HFF-Myc (cell line): ENCODE results near the gene RABGAP1.
A peak's percentile ranks its signal among the peaks of the same experiment; 100 is the strongest.

Experiments used
- DNase-seq: peaks from one replicate; pipeline ENCODE4 v3.0.0-alpha.2; 2011; ENCODE audit warnings: low read depth; ENCODE audit errors: extremely low read depth
- H3K4me3 ChIP-seq: replicated peaks from 2 replicates; pipeline ENCODE4 v1.5.1; 2011; ENCODE audit warnings: low read depth, mild to moderate bottlenecking, control low read depth, low read length
- TF ChIP-seq, protein P1 (sequence below): IDR thresholded peaks from 2 replicates; pipeline ENCODE4 v1.5.1; 2012; ENCODE audit warnings: mild to moderate bottlenecking, low read depth, low read length, control low read depth; ENCODE audit errors: missing control alignments

Gene RABGAP1

GRCh38 chr9:123063896-123064295 is 123.1 kb downstream of the RABGAP1 start:
- no peak for DNase-seq
- TF ChIP-seq, protein P1, sequence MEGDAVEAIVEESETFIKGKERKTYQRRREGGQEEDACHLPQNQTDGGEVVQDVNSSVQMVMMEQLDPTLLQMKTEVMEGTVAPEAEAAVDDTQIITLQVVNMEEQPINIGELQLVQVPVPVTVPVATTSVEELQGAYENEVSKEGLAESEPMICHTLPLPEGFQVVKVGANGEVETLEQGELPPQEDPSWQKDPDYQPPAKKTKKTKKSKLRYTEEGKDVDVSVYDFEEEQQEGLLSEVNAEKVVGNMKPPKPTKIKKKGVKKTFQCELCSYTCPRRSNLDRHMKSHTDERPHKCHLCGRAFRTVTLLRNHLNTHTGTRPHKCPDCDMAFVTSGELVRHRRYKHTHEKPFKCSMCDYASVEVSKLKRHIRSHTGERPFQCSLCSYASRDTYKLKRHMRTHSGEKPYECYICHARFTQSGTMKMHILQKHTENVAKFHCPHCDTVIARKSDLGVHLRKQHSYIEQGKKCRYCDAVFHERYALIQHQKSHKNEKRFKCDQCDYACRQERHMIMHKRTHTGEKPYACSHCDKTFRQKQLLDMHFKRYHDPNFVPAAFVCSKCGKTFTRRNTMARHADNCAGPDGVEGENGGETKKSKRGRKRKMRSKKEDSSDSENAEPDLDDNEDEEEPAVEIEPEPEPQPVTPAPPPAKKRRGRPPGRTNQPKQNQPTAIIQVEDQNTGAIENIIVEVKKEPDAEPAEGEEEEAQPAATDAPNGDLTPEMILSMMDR = no peak
- no peak overlapping the region for H3K4me3 ChIP-seq

- H3K4me3 ChIP-seq = no peak overlapping the region
- TF ChIP-seq, protein P1 = no peak
- DNase-seq = no peak
These were observed 123.9 kb downstream of the RABGAP1 start for GRCh38 chr9:123064716-123065115.

GRCh38 chr9:123065196-123065595 is 124.4 kb downstream of the RABGAP1 start:
- no peak overlapping the region for H3K4me3 ChIP-seq
- DNase-seq = no peak
- TF ChIP-seq, protein P1 = no peak

DNA sequence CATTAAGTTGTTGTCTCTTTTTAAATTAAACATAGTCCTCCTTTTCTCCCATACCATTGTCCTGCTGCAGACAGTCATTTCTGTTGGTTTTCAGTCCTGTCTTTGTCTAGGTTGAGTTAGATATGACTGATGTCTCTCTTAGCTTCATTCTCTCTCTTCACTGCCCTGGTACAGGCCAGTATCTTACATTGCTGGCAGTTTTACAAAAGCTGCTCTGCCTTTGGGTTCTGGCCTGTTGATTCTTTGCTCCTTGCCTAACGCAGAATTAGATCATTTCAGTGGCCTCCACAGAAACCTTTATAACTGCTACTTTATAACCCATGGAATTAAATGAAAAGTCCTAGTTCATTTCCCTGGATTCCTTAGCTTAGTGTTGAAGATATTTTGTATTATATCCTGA is 126.3 kb downstream of the RABGAP1 start:
- TF ChIP-seq, protein P1 = no peak
- H3K4me3 ChIP-seq = no peak overlapping the region

DNA sequence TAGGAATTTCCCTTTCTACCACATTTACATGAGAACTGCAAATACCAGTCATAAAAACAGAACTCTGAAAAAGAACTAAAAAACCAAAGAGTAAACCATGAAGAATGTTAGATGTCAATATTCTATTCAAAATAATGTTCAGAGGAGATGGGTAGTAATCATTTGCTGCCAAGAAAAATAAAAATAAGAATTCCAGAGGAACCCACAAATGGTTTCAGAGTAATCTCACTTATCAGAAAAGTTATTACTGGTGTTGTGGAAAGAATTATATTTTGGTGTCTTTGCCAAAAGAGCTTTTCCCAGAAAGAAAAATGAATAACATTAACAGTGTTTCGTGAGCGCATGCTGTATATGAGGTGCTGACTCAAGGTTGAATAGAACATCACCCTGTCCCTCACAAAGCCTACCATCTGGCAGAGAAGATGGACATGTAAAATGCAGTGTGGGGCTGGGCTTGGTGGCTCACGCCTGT is 128.2 kb downstream of the RABGAP1 start:
- DNase-seq = peak; percentile 70
- TF ChIP-seq, protein P1 = no peak
- no peak overlapping the region for H3K4me3 ChIP-seq

More for the DNA sequence above, 126.3 kb downstream of the RABGAP1 start:
- no peak for DNase-seq

GRCh38 chr9:123070198-123070597 is 129.4 kb downstream of the RABGAP1 start:
- TF ChIP-seq, protein P1 = no peak
- no peak for DNase-seq
- H3K4me3 ChIP-seq = no peak overlapping the region

GRCh38 chr9:123072407-123072995 is 131.7 kb downstream of the RABGAP1 start:
- no peak for DNase-seq
- TF ChIP-seq, protein P1 = no peak
- H3K4me3 ChIP-seq = no peak overlapping the region
